WTC11 (cell line): Measurements from ENCODE around the gene BHLHE40. TPM values are rescaled to one million over a fixed set of nuclear protein-coding genes. Genes with fewer than 3 reads are reported as not detected.

Experiments
- ATAC-seq: fragments of 200-7000 bp; cut with Tn5 transposase; 2 replicates; pipeline ENCODE4 v1.10.0; 2021; ENCODE audit warnings: mild to moderate bottlenecking, moderate library complexity
- CTCF ChIA-PET: fragments of 300-600 bp; sonication (Branson Sonifier 250); formaldehyde crosslinking; loops from one replicate; lab custom pipeline; 2021; ENCODE audit warnings: antibody characterized with exemption; lab: Charles Lee
- POLR2A ChIA-PET: fragments of 350-600 bp; sonication (Branson Sonifier 250); formaldehyde crosslinking; loops from one replicate; lab custom pipeline; 2021; ENCODE audit warnings: antibody characterized with exemption; lab: Charles Lee
- DNase-seq: peaks from one replicate; pipeline ENCODE4 v3.0.0; 2021; ENCODE audit warnings: low spot score
- H3K27ac Mint-ChIP-seq: 2 replicates; pipeline ENCODE4 v1.8.0; 2021; ENCODE audit warnings: mixed read lengths
- H3K27me3 Mint-ChIP-seq: 2 replicates; pipeline ENCODE4 v1.8.0; 2021; ENCODE audit warnings: low read depth, mild to moderate bottlenecking, moderate library complexity, mixed read lengths
- H3K36me3 Mint-ChIP-seq: 2 replicates; pipeline ENCODE4 v1.8.0; 2021; ENCODE audit warnings: mixed read lengths
- H3K4me1 Mint-ChIP-seq: 2 replicates; pipeline ENCODE4 v1.8.0; 2022; ENCODE audit warnings: mixed read lengths
- H3K4me3 Mint-ChIP-seq: 2 replicates; pipeline ENCODE4 v1.8.0; 2021; ENCODE audit warnings: mild to moderate bottlenecking, moderate library complexity, mixed read lengths
- H3K9me3 Mint-ChIP-seq: 2 replicates; pipeline ENCODE4 v1.8.0; 2021; ENCODE audit warnings: mixed read lengths
- AR ChIP-seq: fragments of 250-450 bp; sonication (Bioruptor Pico); IDR thresholded peaks from 2 replicates; pipeline ENCODE4 v1.9.0; 2021; ENCODE audit warnings: mild to moderate bottlenecking
- ATF2 ChIP-seq: sonication (generic); formaldehyde crosslinking; IDR thresholded peaks from 2 replicates; pipeline ENCODE4 v1.8.1; 2022; ENCODE audit warnings: low read depth, missing genetic modification reagents, borderline replicate concordance
- ETV6 ChIP-seq: sonication (generic); formaldehyde crosslinking; IDR thresholded peaks from 2 replicates; pipeline ENCODE4 v1.8.1; 2022; ENCODE audit warnings: mild to moderate bottlenecking, missing genetic modification reagents
- FOXJ3 ChIP-seq: sonication (generic); formaldehyde crosslinking; IDR thresholded peaks from 2 replicates; pipeline ENCODE4 v1.9.0; 2021; ENCODE audit warnings: missing genetic modification reagents, mild to moderate bottlenecking, borderline replicate concordance
- GTF2I ChIP-seq: fragments of 250-450 bp; sonication (Bioruptor Pico); conservative IDR thresholded peaks from 2 replicates; pipeline ENCODE4 v1.4.0; 2021; ENCODE audit warnings: mild to moderate bottlenecking
- IRF1 ChIP-seq: sonication (generic); formaldehyde crosslinking; IDR thresholded peaks from 2 replicates; pipeline ENCODE4 v1.8.0; 2023; ENCODE audit warnings: missing genetic modification reagents
- OVOL2 ChIP-seq: fragments of 250-450 bp; sonication (Bioruptor Pico); IDR thresholded peaks from 2 replicates; pipeline ENCODE4 v1.9.0; 2021; ENCODE audit warnings: mild to moderate bottlenecking, borderline replicate concordance
- SP1 ChIP-seq: sonication (generic); formaldehyde crosslinking; conservative IDR thresholded peaks from 2 replicates; pipeline ENCODE4 v1.8.1; 2022; ENCODE audit warnings: missing genetic modification reagents
- STAT6 ChIP-seq: sonication (generic); formaldehyde crosslinking; conservative IDR thresholded peaks from 2 replicates; pipeline ENCODE4 v1.8.1; 2023; ENCODE audit warnings: mild to moderate bottlenecking, low read depth, missing genetic modification reagents, moderate library complexity
- USF2 ChIP-seq: sonication (generic); formaldehyde crosslinking; IDR thresholded peaks from 2 replicates; pipeline ENCODE4 v1.8.1; 2023; ENCODE audit warnings: mild to moderate bottlenecking, missing genetic modification reagents, moderate library complexity
- ZNF232 ChIP-seq: sonication (generic); formaldehyde crosslinking; IDR thresholded peaks from 2 replicates; pipeline ENCODE4 v1.8.0; 2022; ENCODE audit warnings: mild to moderate bottlenecking, missing genetic modification reagents
- ZNF512 ChIP-seq: sonication (generic); formaldehyde crosslinking; IDR thresholded peaks from 2 replicates; pipeline ENCODE4 v1.8.1; 2022; ENCODE audit warnings: missing genetic modification reagents, borderline replicate concordance
- ZSCAN18 ChIP-seq: fragments of 250-450 bp; sonication (Bioruptor Pico); IDR thresholded peaks from 2 replicates; pipeline ENCODE4 v2.1.2; 2022; ENCODE audit warnings: mild to moderate bottlenecking, moderate library complexity
- total RNA-seq: library from RNA; stranded (reverse); gene quantifications from 3 replicates; pipeline ENCODE4 v1.2.3, GENCODE V29; 2021

The BHLHE40 gene
- total RNA-seq, 1 experiment from 2014 or later, result 5.7 TPM

- no peaks in the 10 kb centered on the region for H3K36me3 Mint-ChIP-seq
- TF ChIP-seq SP1 (CRISPR knock-in tag) (no peak), ATF2 (CRISPR knock-in tag) (no peak), IRF1 (CRISPR knock-in tag) (no peak), ZNF232 (CRISPR knock-in tag) (no peak), GTF2I (CRISPR knock-in tag) (no peak), USF2 (no peak), STAT6 (CRISPR knock-in tag) (no peak), OVOL2 (CRISPR knock-in tag) (no peak), ZNF512 (no peak)
- no peak overlapping the region for H3K4me3 Mint-ChIP-seq
- H3K9me3 Mint-ChIP-seq, result no peaks in the 10 kb centered on the region
- H3K27ac Mint-ChIP-seq, result no peak overlapping the region
- DNase-seq (no peak), ATAC-seq (no peak)
- no peaks in the 10 kb centered on the region; the same call in 1 of the 2 replicates for H3K4me1 Mint-ChIP-seq
- ChIA-PET CTCF (interaction anchor here (0.9 kb wide), 1 partner anchor 287 kb away, joined by 3 read pairs; no protein-coding TSS in a partner anchor), POLR2A (no interaction called here)
- no peaks in the 10 kb centered on the region; the same call in 1 of the 2 replicates for H3K27me3 Mint-ChIP-seq
Observed at GRCh38 chr3:5007873-5008272, 28.6 kb downstream of the BHLHE40 start.

- no peak for ATAC-seq
- DNase-seq, result no peak
- CTCF ChIA-PET, result no interaction called here
- no peaks in the 10 kb centered on the region; the same call in 1 of the 2 replicates for H3K27me3 Mint-ChIP-seq
- H3K9me3 Mint-ChIP-seq, result no peaks in the 10 kb centered on the region
- H3K27ac Mint-ChIP-seq, result no peak overlapping the region
- H3K4me3 Mint-ChIP-seq, result no peak overlapping the region
- POLR2A ChIA-PET, result no interaction called here
- no peaks in the 10 kb centered on the region for H3K36me3 Mint-ChIP-seq
- peaks cover 14% of the 10 kb centered on the region for H3K4me1 Mint-ChIP-seq
- TF ChIP-seq GTF2I (CRISPR knock-in tag) (no peak), FOXJ3 (CRISPR knock-in tag) (no peak), AR (CRISPR knock-in tag) (no peak), ETV6 (CRISPR knock-in tag) (no peak), ZSCAN18 (CRISPR knock-in tag) (no peak)
- TF ChIP-seq, all 79 proteins: peak for 0
Observed at GRCh38 chr3:5009506-5010109, 30.4 kb downstream of the BHLHE40 start.
